ENCODE measurements around the gene PPP4R4.
"Not testable (repeated sequence)": the region's sequence is repeated elsewhere in the genome, so short reads cannot be mapped to it uniquely, and the experiment has no call there.

Gene PPP4R4

GRCh38 chr14:94144765-94145164 lies 29.4 kb upstream of the PPP4R4 start:
- no peak for DNase-seq

DNA sequence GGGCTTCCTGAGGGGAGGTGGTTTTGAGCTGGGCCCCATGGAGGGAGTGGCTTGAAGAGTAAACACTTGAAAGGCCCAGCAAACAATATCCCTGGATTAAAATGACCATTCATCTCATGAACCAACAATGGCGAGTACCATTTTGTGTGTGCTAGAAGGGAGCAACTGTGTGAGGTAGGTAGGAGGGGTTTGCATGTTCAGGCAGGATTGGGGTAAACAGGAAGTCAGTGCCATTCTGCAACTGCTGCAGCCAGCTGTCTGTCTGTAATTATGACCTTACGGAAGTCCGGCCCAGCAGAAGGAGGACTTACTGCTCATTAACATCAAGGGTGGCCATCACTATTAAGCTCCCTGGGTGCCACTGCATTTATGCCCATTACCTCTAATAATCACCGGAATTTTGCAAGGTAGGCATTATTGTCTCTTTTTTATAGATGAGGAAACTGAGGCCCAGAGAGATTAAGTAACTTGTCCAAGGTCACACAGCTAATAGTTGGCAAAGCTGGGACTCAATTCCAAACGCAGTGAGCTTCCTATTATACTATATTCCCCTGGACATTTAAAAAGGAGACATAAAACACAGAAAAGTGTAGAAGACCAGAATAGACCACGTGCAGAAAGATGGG lies 28.1 kb upstream of the PPP4R4 start:
- no peak for DNase-seq

GRCh38 chr14:94152676-94153075 lies 21.4 kb upstream of the PPP4R4 start:
- no peak for DNase-seq

DNA sequence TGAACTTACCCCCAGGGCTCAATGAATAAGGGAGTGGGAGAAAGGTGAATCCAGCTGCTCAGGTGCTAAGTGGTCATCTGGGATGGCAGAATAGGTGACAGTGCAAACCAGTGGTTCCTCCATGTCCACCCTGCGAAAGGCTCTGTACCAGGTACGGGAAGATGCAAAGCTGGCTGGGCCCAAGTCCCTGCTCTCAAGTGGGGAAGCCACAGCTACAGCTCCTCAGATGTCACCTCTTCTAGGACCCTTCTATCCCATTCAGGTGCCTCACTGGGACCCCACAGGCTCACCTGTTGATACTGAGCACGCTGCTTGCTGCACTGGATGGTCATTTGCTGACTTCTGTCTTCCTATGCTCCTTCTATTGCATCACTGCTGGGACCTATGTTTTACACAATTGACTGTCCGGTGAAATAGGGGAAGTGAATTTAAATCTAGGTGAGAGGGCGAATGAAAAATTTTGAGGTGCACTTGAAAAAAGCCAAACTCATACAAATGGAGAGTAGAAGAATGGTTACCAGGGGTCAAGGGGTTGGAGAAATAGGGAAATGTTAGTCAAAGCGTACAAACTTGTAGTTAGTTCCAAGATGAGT lies 20.3 kb upstream of the PPP4R4 start:
- DNase-seq, result no peak

DNA sequence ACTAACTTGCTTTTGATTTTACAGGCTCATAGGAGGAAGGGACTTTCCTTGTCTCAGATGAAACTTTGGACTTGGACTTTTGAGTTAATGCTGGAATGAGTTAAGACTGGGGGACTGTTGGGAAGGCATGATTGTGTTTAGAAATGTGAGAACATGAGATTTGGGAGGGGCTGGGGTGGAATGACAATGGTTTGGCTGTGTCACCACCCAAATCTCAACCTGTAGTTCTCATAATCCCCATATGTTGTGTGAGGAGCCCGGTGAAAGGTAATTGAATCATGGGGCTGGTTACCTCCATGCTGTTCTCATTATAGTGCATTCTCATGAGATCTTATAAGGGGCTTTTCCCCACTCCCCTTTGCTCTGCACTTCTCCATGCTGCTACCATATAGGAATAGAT lies 18.0 kb upstream of the PPP4R4 start:
- DNase-seq, result not testable (repeated sequence)

DNA sequence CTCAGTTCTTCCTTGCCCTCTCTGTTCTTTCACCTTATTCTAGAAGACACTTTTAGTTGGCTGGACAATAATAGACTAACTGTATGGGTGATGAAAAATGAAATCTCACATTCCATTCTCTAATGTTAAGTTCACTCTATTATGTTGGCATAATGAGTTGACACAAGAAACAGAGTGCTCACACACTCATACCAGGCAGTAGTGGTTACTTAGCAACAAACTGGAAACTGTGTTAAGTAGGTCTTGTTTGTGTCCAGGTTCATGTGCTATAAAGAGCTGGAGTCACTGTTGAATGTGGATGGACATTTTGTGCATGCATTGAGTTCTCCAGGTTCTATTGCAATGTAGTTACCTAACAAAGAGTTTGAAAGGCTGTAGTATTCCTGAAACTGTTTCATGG lies 16.9 kb upstream of the PPP4R4 start:
- no peak for DNase-seq

DNA sequence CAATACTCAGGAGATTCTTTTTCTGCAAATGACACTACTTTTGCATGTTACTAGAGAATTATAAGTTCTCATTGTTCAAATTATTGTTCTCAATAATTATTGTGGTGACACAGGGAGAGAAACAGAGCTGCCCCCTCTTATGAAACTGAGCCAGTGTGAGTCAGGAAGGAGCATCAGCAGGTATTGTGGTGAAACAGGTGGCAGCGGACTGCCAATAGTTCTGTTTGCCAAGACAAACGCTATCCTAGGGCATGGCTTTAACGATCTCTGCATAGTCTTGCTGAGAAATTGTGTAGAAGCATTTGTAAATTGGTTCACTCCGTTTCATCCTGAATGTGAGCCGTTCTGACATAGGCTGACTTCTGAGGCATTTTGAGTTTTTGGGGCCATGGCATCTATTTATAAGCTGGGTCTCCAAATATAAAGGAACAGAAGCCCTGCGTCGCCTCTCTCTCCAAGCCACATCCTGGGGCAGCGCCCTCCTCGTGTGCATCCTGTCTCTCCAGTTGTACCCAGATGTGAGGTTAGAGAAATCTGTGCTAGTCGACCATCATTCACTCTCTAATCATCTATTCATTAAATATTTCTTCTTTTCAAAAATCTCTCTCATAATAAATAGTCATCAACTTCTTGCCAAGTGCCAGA lies 15.8 kb upstream of the PPP4R4 start:
- no peak for DNase-seq

GRCh38 chr14:94161058-94161457 lies 13.1 kb upstream of the PPP4R4 start:
- DNase-seq, result no peak

DNA sequence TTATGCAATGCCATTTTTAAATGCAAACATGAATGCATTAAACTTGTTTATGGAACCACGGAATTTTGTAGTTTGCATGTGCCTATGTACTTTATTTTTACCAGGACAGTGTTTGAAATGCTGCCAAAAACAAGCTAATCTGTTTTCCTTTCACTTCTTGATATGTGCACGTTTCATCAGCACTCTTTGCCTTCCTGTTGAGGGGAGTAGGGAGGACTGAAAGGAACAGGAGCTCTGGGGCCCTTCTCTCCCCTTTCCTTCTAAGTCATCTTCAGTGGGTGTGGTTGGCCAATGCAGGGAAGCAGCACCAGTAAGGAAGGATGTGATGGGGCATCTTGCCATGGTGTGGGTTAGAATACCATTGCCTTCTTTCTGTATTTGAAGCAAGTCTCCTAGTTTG lies 12.1 kb upstream of the PPP4R4 start:
- DNase-seq, result no peak

DNA sequence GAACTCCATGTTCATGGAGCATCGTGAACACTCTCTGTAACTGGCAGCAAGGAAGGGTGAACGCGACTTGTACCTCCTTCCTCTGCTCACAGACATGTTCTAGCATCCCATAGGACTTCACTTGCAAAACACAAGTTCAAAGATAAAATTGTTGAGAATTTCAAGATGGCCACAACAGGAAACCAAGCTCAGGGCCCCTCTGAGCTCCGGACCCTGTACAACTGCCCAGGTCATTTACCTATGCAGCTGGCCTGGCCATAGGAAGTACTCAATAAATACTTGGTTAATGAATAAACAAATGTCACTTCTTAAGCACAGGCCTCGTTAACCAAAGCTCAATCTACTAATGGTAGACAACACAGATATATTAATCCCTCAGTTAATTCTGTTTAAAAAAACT lies 11.7 kb upstream of the PPP4R4 start:
- no peak for DNase-seq

- no peak for DNase-seq
Measured at GRCh38 chr14:94163796-94164195, 10.3 kb upstream of the PPP4R4 start.

DNA sequence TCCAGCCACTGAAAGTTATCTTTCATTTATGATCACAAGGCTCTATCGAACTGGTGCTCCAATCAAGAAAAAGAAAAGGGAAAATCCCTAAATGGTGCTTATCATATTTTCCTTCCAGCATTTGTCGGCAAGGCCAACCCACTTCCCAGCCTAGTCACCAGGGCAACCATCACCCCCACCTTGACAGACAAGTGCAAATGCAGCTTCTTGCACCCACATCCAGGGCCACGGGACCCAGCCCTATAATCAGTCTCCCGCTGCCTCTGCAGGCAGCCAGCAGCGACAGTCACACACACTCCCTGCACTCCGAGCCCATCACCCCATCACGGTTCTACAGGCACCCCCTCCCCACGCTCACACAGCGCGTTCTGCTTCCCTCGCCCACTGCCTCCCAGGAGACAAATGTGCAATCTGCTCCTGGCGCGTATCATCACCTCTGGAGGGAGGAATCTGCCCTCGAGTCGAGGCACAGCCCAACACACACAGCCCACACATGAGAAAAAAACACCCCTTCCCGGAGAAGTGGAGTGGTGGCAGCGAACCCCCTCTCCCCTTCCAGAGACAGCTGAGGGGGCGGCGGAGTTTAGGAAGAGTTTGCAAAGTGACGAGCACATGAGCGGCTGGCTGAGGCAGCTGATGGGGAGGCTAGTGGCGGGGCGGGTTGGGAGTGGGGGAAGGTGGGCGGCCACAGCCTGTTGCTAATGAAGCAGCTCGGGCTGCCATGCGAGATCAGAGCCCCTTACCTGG lies 9.3 kb upstream of the PPP4R4 start:
- no peak for DNase-seq

DNA sequence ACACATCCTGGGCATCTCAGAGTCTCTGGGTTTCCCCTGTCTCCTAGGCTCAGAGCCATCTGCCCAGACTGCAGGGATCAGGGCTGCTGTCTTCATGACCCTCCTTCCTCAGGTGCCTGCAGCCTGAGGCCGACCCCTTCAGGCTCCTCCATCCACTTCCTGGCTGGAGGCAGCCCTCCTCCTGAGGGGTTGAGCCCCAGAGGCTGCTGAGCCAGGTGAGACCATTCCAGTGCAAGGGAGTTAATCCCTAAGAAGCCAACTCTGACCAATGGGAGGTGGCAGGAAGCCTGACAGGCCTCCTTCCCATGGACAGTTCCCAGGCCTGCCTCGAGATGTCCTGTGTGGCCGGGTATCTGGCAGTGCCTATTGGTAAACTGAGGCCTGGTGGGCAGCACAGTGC lies 8.4 kb upstream of the PPP4R4 start:
- DNase-seq, result no peak

GRCh38 chr14:94170136-94170535 lies 4.0 kb upstream of the PPP4R4 start:
- no peak for DNase-seq

- no peak for DNase-seq
Measured at GRCh38 chr14:94171208-94171607, 2.9 kb upstream of the PPP4R4 start.

- DNase-seq, result no peak
Measured at GRCh38 chr14:94172545-94172944, 1.6 kb upstream of the PPP4R4 start.

DNA sequence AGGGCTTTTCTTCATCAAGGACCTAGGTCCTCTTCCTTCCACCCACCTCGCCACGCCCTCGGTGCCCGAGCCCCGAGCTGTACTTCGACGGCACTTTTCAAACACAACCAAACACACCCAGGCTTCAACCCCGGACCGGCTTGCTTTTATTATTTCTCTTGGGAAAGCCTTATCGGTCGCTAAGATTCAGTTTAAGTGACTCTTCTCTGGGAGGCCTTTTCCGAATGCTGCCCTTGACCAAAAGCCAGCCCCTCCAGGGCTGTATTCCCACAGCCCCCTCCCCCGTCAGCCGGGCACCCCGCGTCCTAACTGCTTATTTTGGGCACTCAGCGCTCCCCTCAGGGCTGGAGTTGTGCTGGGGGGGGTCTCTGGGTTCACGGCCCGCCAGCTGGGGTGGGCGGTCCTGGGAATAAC lies 644 bp upstream of the PPP4R4 start:
- no peak for DNase-seq

DNA sequence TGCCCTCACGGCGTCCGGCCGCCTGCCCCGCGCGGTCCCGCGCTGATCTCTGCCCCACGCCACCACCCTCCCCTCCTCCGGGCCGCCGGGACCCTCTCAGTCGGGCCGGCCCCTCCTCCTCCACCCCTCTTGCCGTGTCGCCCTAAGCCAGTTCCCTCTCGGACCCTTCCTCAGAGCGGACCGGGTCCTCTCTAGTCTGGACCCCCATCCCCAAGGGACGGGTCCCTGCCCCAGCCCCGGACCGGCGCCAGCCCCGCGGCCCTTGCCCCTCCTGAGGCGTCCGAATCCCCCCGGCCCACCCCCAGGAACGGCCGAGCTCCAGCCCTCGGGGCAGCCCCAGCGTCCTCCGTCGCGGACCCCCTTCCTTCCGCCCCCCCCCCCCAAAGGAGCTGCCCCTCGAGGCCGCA lies 485 bp downstream of the PPP4R4 start:
- DNase-seq, result no peak

GRCh38 chr14:94175011-94175745 lies 1.1 kb downstream of the PPP4R4 start:
- no peak for DNase-seq

DNA sequence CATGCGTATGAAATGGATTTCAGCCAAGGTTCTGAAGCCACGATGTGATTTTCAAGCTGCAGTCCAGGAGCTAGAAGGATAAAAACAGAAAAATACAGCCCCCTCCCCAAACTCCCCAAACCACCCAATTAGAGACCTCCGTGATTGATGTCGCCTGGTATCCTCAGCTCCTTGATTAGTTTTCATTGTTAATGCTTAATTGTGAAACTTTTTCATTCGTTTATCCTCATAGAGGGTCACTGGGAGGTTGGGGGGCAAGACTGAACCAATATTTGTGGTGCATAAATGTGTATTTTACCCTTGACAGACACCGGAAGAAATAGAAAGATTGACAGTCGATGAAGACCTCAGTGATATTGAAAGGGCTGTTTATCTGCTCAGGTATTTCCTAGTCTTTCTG lies 1.6 kb downstream of the PPP4R4 start:
- DNase-seq, result no peak

GRCh38 chr14:94176808-94177207 lies 2.7 kb downstream of the PPP4R4 start:
- DNase-seq, result no peak

DNA sequence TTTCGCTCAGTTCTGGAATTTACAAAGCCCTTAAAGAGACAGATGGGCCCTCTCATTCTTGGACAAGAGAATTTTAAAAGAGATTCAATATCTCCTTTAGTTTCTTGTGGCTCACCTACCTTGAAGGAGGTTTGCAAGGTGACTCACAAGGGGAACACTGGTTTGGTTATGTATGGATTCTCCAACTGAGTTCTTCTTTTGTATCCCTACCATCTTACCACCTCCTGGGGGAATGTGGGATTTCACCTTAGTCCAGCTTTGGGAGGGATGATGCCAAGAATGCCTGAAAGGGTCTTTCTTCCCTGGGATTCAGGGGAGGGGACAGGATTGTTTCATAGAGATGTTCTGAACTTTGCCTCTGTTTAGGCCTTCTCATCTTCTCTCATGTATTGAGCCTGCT lies 3.7 kb downstream of the PPP4R4 start:
- DNase-seq, result no peak

DNA sequence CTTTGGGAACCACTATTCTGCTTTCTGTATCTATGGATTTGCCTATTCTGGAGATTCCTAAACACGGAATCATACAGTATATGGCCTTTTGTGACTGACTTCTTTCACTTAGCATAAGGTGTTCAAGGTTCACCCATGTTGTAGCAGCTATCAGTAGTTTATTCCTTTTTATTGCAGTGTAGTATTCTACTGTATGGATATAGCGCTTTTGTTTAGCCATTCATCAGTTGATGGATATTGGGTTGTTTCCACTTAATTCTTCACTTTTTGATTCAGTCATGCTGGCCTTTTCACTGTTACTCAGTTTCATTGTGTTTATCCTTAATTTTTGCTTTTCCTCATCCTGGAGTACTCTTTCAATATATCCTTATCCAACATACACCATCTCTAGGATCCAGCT lies 5.1 kb downstream of the PPP4R4 start:
- no peak for DNase-seq
